ENCODE results near the gene MTF2. TPM values are rescaled to one million over a fixed set of nuclear protein-coding genes. Genes with fewer than 3 reads are reported as not detected.

Gene MTF2
- total and polyA plus RNA-seq, 10 donors: 16.4 to 50.5 (median 39.5) TPM

- 93 to 96% (median 94%) methylated on average over 5 of the region's 5 CpGs for WGBS, 5 donors
- no peak for TF ChIP-seq POLR2A (IDR thresholded peaks at IDR 0.05)
- TF ChIP-seq CTCF (IDR thresholded peaks at IDR 0.05 in 8 of 11, conservative IDR thresholded peaks at IDR 0.05 in 3 of 11): no peak
- no peak for TF ChIP-seq POLR2AphosphoS5 (IDR thresholded peaks at IDR 0.05)
- H3K27me3 ChIP-seq (replicated peaks in 1 of 7): no peaks in the 10 kb centered on the region
- H3K9me3 ChIP-seq: no peaks in the 10 kb centered on the region
- intact Hi-C loops (cut with DNase I; ENCODE audit: low total_unique reads): no loop called here
- no peak overlapping the region for H3K4me3 ChIP-seq
- no peak overlapping the region for H3K27ac ChIP-seq
- no peak for DNase-seq
- no peaks in the 10 kb centered on the region for H3K4me1 ChIP-seq
- peaks cover 0 to 97% (median 58%) of the 10 kb centered on the region in 6 donors for H3K36me3 ChIP-seq
Observed at GRCh38 chr1:93136445-93136844, 57.4 kb downstream of the MTF2 start.

DNA sequence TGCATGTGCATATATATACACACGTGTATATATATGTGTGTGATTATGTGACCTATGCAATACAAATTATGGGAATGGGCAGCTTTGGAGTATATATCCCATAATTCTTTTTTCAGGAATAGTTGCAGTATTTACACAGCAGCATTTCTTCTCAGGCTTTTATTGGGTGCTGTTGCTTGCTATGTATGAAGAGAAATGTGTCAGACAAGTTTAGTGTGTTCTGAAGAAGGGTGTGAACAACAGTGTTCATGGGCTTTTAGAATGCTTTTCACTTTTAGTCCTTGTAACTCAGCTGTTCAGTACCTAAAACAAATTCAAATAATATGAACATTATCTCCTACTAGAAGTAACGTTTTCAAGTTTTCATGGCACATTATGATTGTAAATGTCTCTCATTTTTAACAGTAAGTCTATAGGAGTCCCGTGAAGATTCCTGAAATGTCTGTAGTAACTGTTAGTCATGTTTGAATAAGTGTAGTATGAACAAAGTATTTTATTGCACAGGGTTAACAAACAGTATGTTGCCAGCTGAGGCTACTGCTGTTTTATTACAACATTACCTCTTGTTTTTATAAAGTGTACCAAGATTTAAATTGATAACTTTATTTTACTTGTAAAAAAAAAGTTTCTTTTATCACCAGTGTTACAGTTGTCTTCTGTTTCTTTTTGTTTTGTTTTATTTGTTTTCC is 58.7 kb downstream of the MTF2 start:
- Histone ChIP-seq H3K27me3 (replicated peaks in 1 of 7) (no peaks in the 10 kb centered on the region), H3K27ac (no peak overlapping the region), H3K9me3 (no peaks in the 10 kb centered on the region), H3K4me3 (no peak overlapping the region), H3K4me1 (no peaks in the 10 kb centered on the region), H3K36me3 (peaks cover 0 to 84% (median 54%) of the 10 kb centered on the region in 6 donors)
- TF ChIP-seq CTCF (IDR thresholded peaks at IDR 0.05 in 8 of 11, conservative IDR thresholded peaks at IDR 0.05 in 3 of 11) (no peak), POLR2AphosphoS5 (IDR thresholded peaks at IDR 0.05) (no peak), POLR2A (IDR thresholded peaks at IDR 0.05) (no peak)
- DNase-seq: no peak
- intact Hi-C loops (cut with DNase I; ENCODE audit: low total_unique reads): no loop called here
- WGBS, 5 donors: 57 to 69% (median 64%) methylated on average over 3 of the region's 3 CpGs

GRCh38 chr1:93140106-93140505 is 61.0 kb downstream of the MTF2 start:
- Histone ChIP-seq H3K9me3 (no peaks in the 10 kb centered on the region), H3K27me3 (replicated peaks in 1 of 7) (no peaks in the 10 kb centered on the region), H3K4me1 (no peaks in the 10 kb centered on the region), H3K27ac (no peak overlapping the region), H3K4me3 (no peak overlapping the region), H3K36me3 (peaks cover 0 to 62% (median 38%) of the 10 kb centered on the region in 6 donors)
- 77 to 94% (median 81%) methylated on average over 1 of the region's 1 CpG for WGBS, 5 donors
- intact Hi-C loops (cut with DNase I; ENCODE audit: low total_unique reads): no loop called here
- TF ChIP-seq POLR2AphosphoS5 (IDR thresholded peaks at IDR 0.05) (no peak), POLR2A (IDR thresholded peaks at IDR 0.05) (no peak), CTCF (IDR thresholded peaks at IDR 0.05 in 8 of 11, conservative IDR thresholded peaks at IDR 0.05 in 3 of 11) (no peak)
- no peak for DNase-seq

DNA sequence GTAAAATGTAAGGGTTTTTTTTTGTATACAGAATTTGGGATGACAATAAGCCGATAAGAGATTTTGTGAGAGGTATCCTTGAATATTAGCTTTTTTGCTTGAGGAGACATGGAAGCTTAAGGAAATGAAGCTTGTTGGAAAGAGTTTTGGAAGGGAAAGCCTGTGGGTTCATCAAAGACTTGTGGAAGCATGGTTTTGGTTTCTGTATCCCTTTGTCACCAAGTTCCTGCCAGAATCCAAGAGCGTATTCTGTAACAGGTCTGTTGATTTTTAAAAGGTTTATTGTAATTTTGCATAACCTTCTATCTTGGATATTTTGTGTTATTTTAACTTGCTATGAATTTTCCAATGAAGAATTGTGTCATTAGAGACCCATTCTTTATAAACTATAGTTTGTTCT is 63.1 kb downstream of the MTF2 start:
- no peaks in the 10 kb centered on the region for H3K9me3 ChIP-seq
- WGBS, 5 donors: 94 to 99% (median 98%) methylated on average over 2 of the region's 2 CpGs
- no peak overlapping the region for H3K27ac ChIP-seq
- no peak for DNase-seq
- intact Hi-C loops (cut with DNase I; ENCODE audit: low total_unique reads): no loop called here
- H3K27me3 ChIP-seq (replicated peaks in 1 of 7): no peaks in the 10 kb centered on the region
- peaks cover 0 to 41% (median 18%) of the 10 kb centered on the region in 6 donors for H3K36me3 ChIP-seq
- no peak overlapping the region for H3K4me3 ChIP-seq
- no peak for TF ChIP-seq POLR2AphosphoS5 (IDR thresholded peaks at IDR 0.05)
- no peak for TF ChIP-seq POLR2A (IDR thresholded peaks at IDR 0.05)
- TF ChIP-seq CTCF (IDR thresholded peaks at IDR 0.05 in 8 of 11, conservative IDR thresholded peaks at IDR 0.05 in 3 of 11): no peak
- H3K4me1 ChIP-seq: no peaks in the 10 kb centered on the region
